KOPT-K1 (cell line): ENCODE results near the gene NRXN2.

Experiments
- H3K27ac ChIP-seq: fragments of 200-600 bp; sonication (generic); 2 replicates; pipeline ENCODE4 v1.5.1; 2016; ENCODE audit warnings: antibody characterized with exemption, mild to moderate bottlenecking, low read depth, low read length; ENCODE audit not compliant: poor library complexity, severe bottlenecking
- H3K36me3 ChIP-seq: fragments of 200-600 bp; sonication (generic); 2 replicates; pipeline ENCODE4 v1.5.1; 2017; ENCODE audit warnings: antibody characterized with exemption, mild to moderate bottlenecking, low read length, moderate library complexity; ENCODE audit not compliant: insufficient read depth
- H3K9me3 ChIP-seq: fragments of 200-600 bp; sonication (generic); 2 replicates; pipeline ENCODE4 v1.5.1; 2017; ENCODE audit warnings: antibody characterized with exemption, low read length, mild to moderate bottlenecking; ENCODE audit not compliant: insufficient read depth, poor library complexity, severe bottlenecking

Gene NRXN2

GRCh38 chr11:64742087-64742888 is 19.3 kb upstream of the NRXN2 start:
- Histone ChIP-seq H3K36me3 (peaks cover 32% of the 10 kb centered on the region), H3K9me3 (no peaks in the 10 kb centered on the region), H3K27ac (no peak overlapping the region)

- Histone ChIP-seq H3K36me3 (peaks cover 39% of the 10 kb centered on the region), H3K27ac (no peak overlapping the region), H3K9me3 (no peaks in the 10 kb centered on the region)
Observed at GRCh38 chr11:64741375-64742086, 18.5 kb upstream of the NRXN2 start.

- H3K36me3 ChIP-seq, result peaks cover 56% of the 10 kb centered on the region
- no peaks in the 10 kb centered on the region for H3K9me3 ChIP-seq
- H3K27ac ChIP-seq, result no peak overlapping the region
Observed at GRCh38 chr11:64739871-64740270, 16.9 kb upstream of the NRXN2 start.

GRCh38 chr11:64736654-64737053 is 13.7 kb upstream of the NRXN2 start:
- Histone ChIP-seq H3K27ac (no peak overlapping the region), H3K9me3 (no peaks in the 10 kb centered on the region), H3K36me3 (peaks cover 81% of the 10 kb centered on the region)

DNA sequence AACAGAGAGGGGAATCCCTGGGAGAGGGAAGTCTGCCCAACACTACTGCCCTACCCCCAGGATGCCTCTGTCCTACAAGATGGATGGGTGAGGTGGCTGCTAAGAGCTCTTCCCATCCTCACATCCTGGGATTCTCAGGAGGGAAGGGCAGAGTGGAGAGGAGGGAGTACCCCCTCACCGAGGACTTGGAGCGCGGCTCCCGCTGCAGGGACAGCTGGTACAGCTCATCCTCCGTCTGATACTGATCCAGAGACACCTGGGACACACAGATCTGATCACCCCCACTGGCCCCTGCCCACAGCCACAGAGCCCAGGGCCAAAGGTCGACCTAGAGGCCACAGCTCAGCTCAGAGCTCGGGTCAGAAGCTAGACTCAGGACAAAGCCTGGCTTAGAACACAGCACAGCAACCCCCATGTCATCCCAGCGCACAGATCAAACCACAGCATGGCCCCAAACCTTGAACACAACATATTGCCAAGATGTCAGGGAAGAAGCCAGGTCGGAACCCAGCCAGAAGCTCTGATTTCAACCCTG is 12.8 kb upstream of the NRXN2 start:
- Histone ChIP-seq H3K36me3 (peaks cover 79% of the 10 kb centered on the region), H3K27ac (no peak overlapping the region), H3K9me3 (no peaks in the 10 kb centered on the region)

GRCh38 chr11:64734811-64735724 is 12.1 kb upstream of the NRXN2 start:
- Histone ChIP-seq H3K27ac (no peak overlapping the region), H3K36me3 (peaks cover 79% of the 10 kb centered on the region), H3K9me3 (no peaks in the 10 kb centered on the region)

DNA sequence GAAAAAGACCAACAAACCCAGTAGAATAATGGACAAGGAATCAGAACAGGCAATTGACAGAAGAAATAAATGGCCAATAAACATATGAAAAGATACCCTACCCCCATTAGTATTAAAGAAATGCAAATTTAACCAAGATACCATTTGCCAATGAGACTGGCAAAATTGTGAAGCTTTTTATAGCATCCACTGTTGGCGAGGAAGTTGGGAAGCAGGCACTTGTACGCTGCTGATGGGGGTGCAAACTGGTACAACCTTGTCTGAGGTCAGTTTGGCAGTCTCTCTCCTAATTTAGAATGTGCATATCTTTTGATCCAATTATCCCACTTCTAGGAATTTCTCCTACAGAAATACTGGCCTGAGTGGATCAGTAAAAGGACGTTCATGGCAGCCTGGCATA is 8.6 kb upstream of the NRXN2 start:
- H3K36me3 ChIP-seq, result peaks cover 76% of the 10 kb centered on the region
- no peaks in the 10 kb centered on the region for H3K9me3 ChIP-seq
- H3K27ac ChIP-seq, result no peak overlapping the region

DNA sequence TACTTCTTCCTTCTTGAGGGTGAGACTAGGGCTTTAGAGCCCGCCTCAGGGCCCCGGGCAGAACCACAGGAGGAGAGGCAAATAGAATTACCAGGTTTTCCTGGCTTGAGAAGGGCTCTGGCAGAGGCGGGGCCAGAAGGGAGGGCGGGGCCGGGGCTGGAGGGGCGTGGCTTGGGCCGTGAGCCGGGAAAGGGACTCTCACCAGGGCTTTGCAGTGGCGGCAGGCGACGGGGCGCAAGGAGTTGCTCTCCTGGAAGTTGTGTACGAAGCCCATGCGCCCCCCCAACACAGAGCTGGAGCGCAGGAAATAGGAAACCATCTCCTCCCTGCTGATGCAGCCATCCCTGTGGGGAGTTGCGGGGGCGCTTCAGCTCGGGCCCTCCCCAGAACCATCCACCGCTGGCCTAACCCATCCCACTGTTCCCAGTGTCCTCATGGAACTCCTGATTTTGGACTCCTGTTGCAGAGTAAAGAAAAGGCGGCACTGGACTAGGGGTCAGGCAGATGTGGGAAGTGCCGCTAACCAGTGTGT is 6.9 kb upstream of the NRXN2 start:
- H3K27ac ChIP-seq, result no peak overlapping the region
- peaks cover 59% of the 10 kb centered on the region for H3K36me3 ChIP-seq
- no peaks in the 10 kb centered on the region for H3K9me3 ChIP-seq

DNA sequence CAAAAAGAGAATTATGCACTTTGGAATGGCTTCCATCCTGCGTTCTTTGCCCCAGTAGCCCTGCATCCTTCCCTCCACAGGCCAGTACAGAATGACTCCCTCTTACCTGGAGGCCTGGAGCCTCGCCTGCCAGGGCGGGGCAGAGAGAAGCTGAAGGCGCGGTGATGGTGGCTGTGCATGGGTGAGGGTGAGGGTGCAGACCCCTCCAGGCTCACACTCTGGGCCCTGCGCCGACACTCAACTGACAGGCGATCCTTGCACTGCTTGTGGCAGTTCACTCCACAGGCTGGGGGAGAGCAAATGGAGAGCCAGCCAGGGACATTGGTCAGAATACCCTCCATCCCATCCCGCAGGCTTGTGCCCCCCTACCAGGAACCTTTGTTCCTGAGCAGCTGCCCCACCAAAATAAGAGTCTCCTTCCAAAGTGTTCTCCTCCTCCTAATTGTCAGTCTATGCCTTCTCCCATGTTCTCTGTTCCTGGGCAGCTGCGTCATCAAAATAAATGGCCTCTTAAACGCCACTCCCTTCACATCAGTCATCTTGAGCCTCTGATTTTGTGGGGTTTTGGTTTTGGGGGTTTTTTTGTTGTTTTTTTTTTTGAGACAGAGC is 5.9 kb upstream of the NRXN2 start:
- Histone ChIP-seq H3K9me3 (no peaks in the 10 kb centered on the region), H3K36me3 (peaks cover 51% of the 10 kb centered on the region), H3K27ac (no peak overlapping the region)

DNA sequence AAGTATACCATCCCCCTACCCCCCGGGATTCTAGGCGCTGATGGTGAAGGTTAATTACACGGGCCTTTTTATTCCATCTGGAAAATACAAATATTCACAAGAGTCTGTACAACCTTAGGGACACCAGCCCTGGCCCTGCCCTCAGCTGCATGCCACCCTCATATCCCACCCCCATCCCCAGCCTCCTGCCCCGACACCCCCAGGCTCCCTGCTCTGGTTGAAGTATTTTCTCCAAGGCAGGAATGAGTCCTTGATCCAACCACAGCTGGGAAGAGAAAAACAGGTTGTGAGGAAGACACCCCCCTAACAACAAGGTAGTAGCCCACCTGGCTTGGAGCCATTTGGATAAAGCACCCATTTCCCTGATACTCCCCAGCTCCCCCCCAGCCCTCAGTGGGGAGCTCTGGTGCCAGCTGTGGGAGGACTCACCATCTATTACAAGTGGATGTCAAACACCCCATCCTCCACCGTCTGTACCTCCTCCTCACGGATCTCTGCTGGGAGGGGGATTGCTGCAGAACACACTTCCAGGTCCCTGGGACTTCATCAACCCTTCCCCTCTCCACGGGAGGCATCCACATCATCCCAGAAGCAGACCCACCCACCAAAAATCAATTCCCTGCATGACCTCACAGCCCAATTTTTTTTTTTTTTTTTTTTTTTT is 4.0 kb upstream of the NRXN2 start:
- H3K9me3 ChIP-seq, result no peaks in the 10 kb centered on the region
- no peak overlapping the region for H3K27ac ChIP-seq
- peaks cover 38% of the 10 kb centered on the region for H3K36me3 ChIP-seq

- peaks cover 30% of the 10 kb centered on the region; the same call in 1 of the 2 replicates for H3K36me3 ChIP-seq
- H3K27ac ChIP-seq, result no peak overlapping the region
- no peaks in the 10 kb centered on the region for H3K9me3 ChIP-seq
Observed at GRCh38 chr11:64726211-64726641, 3.2 kb upstream of the NRXN2 start.

DNA sequence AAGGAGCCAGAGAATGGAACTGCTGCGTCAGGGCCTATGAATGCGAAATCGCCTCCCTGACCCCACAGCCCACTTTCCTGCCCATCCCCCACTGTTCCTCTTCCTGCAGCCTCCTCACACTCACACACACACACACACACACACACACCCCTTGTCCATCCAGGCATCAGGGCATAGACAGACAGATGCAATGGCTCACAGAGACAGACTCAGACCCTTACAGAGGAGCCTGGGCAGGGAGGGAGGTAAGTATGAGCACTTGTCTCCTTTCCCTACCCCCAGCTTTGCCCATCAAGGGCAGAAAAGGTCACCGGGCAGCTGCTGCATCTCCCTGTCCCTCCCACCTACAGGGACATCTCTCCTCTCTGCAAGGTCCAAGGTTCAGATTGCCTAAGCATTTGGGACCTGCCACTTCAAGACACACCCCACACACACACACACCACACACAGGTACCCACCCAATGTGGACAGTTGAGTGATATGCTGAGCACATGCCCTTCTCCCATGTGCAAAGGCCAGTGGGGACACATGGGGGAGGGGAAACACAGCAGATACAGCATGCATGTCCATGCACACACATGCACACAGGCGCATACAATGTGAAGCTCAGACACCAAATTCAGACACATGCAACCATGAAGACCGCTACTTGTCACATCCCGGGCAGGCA is 2.0 kb upstream of the NRXN2 start:
- peaks cover 20% of the 10 kb centered on the region; the same call in 1 of the 2 replicates for H3K36me3 ChIP-seq
- H3K9me3 ChIP-seq, result no peaks in the 10 kb centered on the region
- H3K27ac ChIP-seq, result no peak overlapping the region
